ENCODE data around the gene WNT1. TPM values are rescaled to one million over a fixed set of nuclear protein-coding genes. Genes with fewer than 3 reads are reported as not detected.

The WNT1 gene
- total and polyA plus RNA-seq, 4 donors = 0.09 to 0.20 (median 0.15) TPM; not detected in 1

DNA sequence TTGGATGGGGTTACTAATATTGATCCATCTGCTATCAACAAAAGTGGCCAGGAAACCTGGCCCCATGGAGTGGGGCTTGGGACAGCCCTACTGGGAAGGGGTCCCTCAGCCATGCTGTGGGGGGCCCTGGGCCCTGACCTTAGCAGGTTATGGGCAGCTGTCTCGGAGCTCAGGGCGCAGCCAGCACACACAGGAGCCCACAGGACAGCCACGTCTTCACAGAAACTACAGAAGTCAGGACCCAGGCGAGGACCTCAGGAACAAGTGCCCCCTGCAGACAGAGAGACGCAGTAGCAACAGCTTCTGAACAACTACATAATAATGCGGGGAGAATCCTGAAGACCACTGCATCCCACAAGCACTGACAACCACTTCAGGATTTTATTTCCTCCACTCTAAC lies 41.0 kb upstream of the WNT1 start:
- no peaks in the 10 kb centered on the region for H3K4me1 ChIP-seq (ENCODE audit: control insufficient read depth in 5 of 5, insufficient read depth in 5 of 5, low read length in 5 of 5)
- no peaks in the 10 kb centered on the region for H3K9me3 ChIP-seq (ENCODE audit: control insufficient read depth in 4 of 4, insufficient read depth in 3 of 4, low read length in 3 of 4)
- WGBS, 2 donors = 91 to 92% methylated on average over 6 of the region's 6 CpGs
- no peak overlapping the region for H3K27ac ChIP-seq (ENCODE audit: low read depth in 1 of 2, low read length in 1 of 2)
- DNase-seq (no peak), ATAC-seq (ENCODE audit: insufficient read depth, low FRiP score) (no peak)
- TF ChIP-seq, protein P1, sequence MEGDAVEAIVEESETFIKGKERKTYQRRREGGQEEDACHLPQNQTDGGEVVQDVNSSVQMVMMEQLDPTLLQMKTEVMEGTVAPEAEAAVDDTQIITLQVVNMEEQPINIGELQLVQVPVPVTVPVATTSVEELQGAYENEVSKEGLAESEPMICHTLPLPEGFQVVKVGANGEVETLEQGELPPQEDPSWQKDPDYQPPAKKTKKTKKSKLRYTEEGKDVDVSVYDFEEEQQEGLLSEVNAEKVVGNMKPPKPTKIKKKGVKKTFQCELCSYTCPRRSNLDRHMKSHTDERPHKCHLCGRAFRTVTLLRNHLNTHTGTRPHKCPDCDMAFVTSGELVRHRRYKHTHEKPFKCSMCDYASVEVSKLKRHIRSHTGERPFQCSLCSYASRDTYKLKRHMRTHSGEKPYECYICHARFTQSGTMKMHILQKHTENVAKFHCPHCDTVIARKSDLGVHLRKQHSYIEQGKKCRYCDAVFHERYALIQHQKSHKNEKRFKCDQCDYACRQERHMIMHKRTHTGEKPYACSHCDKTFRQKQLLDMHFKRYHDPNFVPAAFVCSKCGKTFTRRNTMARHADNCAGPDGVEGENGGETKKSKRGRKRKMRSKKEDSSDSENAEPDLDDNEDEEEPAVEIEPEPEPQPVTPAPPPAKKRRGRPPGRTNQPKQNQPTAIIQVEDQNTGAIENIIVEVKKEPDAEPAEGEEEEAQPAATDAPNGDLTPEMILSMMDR (IDR thresholded peaks at IDR 0.05; ENCODE audit: control extremely low read depth, extremely low read depth) = no peak
- H3K27me3 ChIP-seq (ENCODE audit: control insufficient read depth in 3 of 3, insufficient read depth in 3 of 3, low read length in 2 of 3) = no peaks in the 10 kb centered on the region
- H3K4me3 ChIP-seq = no peak overlapping the region
- H3K36me3 ChIP-seq (ENCODE audit: control insufficient read depth in 4 of 4, insufficient read depth in 4 of 4, low read length in 4 of 4) = peaks cover 14 to 46% (median 31%) of the 10 kb centered on the region in 4 donors
- H3K9ac ChIP-seq (ENCODE audit: insufficient read depth in 1 of 2, low read length in 2 of 2) = no peak overlapping the region

GRCh38 chr12:48938805-48939204 lies 39.3 kb upstream of the WNT1 start:
- WGBS, 2 donors = 75 to 89% methylated on average over 7 of the region's 7 CpGs

DNA sequence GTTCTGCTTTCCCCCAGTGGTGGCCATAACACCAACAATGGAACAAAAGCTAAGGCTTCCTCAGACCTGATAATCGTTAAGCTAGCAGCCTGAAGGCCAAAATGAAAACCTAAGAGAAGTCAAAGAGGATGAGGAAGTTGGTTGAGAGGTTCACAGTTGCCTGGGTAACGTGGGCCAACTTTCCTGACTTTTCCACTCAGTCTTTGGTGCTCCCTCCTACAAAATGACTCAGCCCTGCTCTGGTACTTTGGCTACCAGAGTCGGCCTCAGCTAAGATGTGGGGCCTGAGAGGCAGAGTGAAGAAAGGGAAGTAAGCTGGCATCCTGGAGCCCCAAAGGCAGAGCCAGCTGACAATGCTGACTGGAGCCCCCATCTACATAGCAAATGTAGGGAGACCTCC lies 37.9 kb upstream of the WNT1 start:
- H3K9ac ChIP-seq (ENCODE audit: insufficient read depth in 1 of 2, low read length in 2 of 2) = no peak overlapping the region
- DNase-seq (no peak), ATAC-seq (ENCODE audit: insufficient read depth, low FRiP score) (no peak)
- no peaks in the 10 kb centered on the region for H3K4me1 ChIP-seq (ENCODE audit: control insufficient read depth in 5 of 5, insufficient read depth in 5 of 5, low read length in 5 of 5)
- TF ChIP-seq, protein P1 (IDR thresholded peaks at IDR 0.05; ENCODE audit: control extremely low read depth, extremely low read depth) = no peak
- H3K36me3 ChIP-seq (ENCODE audit: control insufficient read depth in 4 of 4, insufficient read depth in 4 of 4, low read length in 4 of 4) = peaks cover 14 to 39% (median 23%) of the 10 kb centered on the region in 4 donors
- WGBS, 2 donors = 23 to 60% methylated on average over 3 of the region's 3 CpGs
- H3K27ac ChIP-seq (ENCODE audit: low read depth in 1 of 2, low read length in 1 of 2) = no peak overlapping the region
- no peak overlapping the region for H3K4me3 ChIP-seq
- no peaks in the 10 kb centered on the region for H3K27me3 ChIP-seq (ENCODE audit: control insufficient read depth in 3 of 3, insufficient read depth in 3 of 3, low read length in 2 of 3)
- H3K9me3 ChIP-seq (ENCODE audit: control insufficient read depth in 4 of 4, insufficient read depth in 3 of 4, low read length in 3 of 4) = no peaks in the 10 kb centered on the region

More at GRCh38 chr12:48938805-48939204, 39.3 kb upstream of the WNT1 start:
- Histone ChIP-seq H3K9ac (ENCODE audit: insufficient read depth in 1 of 2, low read length in 2 of 2) (no peak overlapping the region), H3K27me3 (ENCODE audit: control insufficient read depth in 3 of 3, insufficient read depth in 3 of 3, low read length in 2 of 3) (no peaks in the 10 kb centered on the region), H3K27ac (ENCODE audit: low read depth in 1 of 2, low read length in 1 of 2) (no peak overlapping the region), H3K9me3 (ENCODE audit: control insufficient read depth in 4 of 4, insufficient read depth in 3 of 4, low read length in 3 of 4) (no peaks in the 10 kb centered on the region), H3K4me1 (ENCODE audit: control insufficient read depth in 5 of 5, insufficient read depth in 5 of 5, low read length in 5 of 5) (no peaks in the 10 kb centered on the region), H3K4me3 (no peak overlapping the region), H3K36me3 (ENCODE audit: control insufficient read depth in 4 of 4, insufficient read depth in 4 of 4, low read length in 4 of 4) (peaks cover 14 to 42% (median 26%) of the 10 kb centered on the region in 4 donors)
- TF ChIP-seq, protein P1 (IDR thresholded peaks at IDR 0.05; ENCODE audit: control extremely low read depth, extremely low read depth) = no peak
- no peak for ATAC-seq (ENCODE audit: insufficient read depth, low FRiP score)
- no peak for DNase-seq

- Histone ChIP-seq H3K9ac (ENCODE audit: insufficient read depth in 1 of 2, low read length in 2 of 2) (no peak overlapping the region), H3K4me3 (no peak overlapping the region), H3K4me1 (ENCODE audit: control insufficient read depth in 5 of 5, insufficient read depth in 5 of 5, low read length in 5 of 5) (peaks cover 0 to 1% (median 0%) of the 10 kb centered on the region in 5 donors), H3K27ac (ENCODE audit: low read depth in 1 of 2, low read length in 1 of 2) (no peak overlapping the region), H3K9me3 (ENCODE audit: control insufficient read depth in 4 of 4, insufficient read depth in 3 of 4, low read length in 3 of 4) (no peaks in the 10 kb centered on the region), H3K36me3 (ENCODE audit: control insufficient read depth in 4 of 4, insufficient read depth in 4 of 4, low read length in 4 of 4) (peaks cover 11 to 25% (median 14%) of the 10 kb centered on the region in 4 donors), H3K27me3 (ENCODE audit: control insufficient read depth in 3 of 3, insufficient read depth in 3 of 3, low read length in 2 of 3) (no peaks in the 10 kb centered on the region)
- WGBS, 2 donors = 85 to 98% methylated on average over 4 of the region's 4 CpGs
- ATAC-seq (ENCODE audit: insufficient read depth, low FRiP score) (no peak), DNase-seq (no peak)
- TF ChIP-seq, protein P1 (IDR thresholded peaks at IDR 0.05; ENCODE audit: control extremely low read depth, extremely low read depth) = no peak
Measured at GRCh38 chr12:48943221-48943620, 34.9 kb upstream of the WNT1 start.
